Gastroesophageal sphincter (tissue), 3 donors: ENCODE measurements around the gene ACTR8.

Source experiments
- EP300 ChIP-seq: sonication (generic); formaldehyde crosslinking; IDR thresholded peaks from one replicate; pipeline ENCODE4 v1.6.1; 2017; ENCODE audit warnings: antibody characterized with exemption, mild to moderate bottlenecking
- POLR2AphosphoS5 ChIP-seq: sonication (generic); formaldehyde crosslinking; IDR thresholded peaks from one replicate; pipeline ENCODE4 v1.6.1; 2017; ENCODE audit warnings: antibody characterized with exemption
- TF ChIP-seq, protein P1 (sequence below), 4 experiments: fragments of 200-600 bp in 2 of 4; fragments of 450-650 bp in 2 of 4; sonication (generic) in 1 of 4; IDR thresholded peaks; one replicate each; pipeline ENCODE4 v1.5.1; 2017 to 2019; ENCODE audit warnings: antibody characterized with exemption in 4 of 4, mild to moderate bottlenecking in 2 of 4, moderate library complexity in 2 of 4

DNA sequence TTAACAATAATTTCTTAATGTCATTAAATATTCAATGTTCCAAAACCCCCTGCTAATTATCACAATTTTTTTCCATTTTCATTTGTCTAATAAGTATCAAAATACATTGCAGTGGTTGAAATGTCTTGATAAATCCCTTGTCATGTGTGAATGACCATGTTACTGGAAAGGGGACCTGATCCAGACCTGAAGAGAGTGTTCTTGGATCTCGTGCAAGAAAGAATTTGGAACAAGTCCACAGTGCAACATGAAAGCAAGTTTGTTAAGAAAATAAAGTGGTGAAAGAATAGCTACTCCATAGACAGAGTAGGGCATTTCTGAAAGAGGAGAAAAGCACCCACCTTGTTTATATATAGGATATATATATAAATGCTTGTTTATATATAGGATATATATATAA lies 20.1 kb upstream of the ACTR8 start:
- TF ChIP-seq, protein P1, sequence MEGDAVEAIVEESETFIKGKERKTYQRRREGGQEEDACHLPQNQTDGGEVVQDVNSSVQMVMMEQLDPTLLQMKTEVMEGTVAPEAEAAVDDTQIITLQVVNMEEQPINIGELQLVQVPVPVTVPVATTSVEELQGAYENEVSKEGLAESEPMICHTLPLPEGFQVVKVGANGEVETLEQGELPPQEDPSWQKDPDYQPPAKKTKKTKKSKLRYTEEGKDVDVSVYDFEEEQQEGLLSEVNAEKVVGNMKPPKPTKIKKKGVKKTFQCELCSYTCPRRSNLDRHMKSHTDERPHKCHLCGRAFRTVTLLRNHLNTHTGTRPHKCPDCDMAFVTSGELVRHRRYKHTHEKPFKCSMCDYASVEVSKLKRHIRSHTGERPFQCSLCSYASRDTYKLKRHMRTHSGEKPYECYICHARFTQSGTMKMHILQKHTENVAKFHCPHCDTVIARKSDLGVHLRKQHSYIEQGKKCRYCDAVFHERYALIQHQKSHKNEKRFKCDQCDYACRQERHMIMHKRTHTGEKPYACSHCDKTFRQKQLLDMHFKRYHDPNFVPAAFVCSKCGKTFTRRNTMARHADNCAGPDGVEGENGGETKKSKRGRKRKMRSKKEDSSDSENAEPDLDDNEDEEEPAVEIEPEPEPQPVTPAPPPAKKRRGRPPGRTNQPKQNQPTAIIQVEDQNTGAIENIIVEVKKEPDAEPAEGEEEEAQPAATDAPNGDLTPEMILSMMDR (IDR thresholded peaks at IDR 0.05): no peak
- TF ChIP-seq POLR2AphosphoS5 (no peak), EP300 (no peak)
